C4-2B (cell line): ENCODE measurements around the gene UBL4A.

Source experiments
- H3K27ac ChIP-seq: fragments of 450-650 bp; 2 replicates; pipeline ENCODE4 v1.5.1; 2017
- CTCF ChIP-seq: fragments of 450-650 bp; conservative IDR thresholded peaks from 2 replicates; pipeline ENCODE4 v1.5.1; 2017; ENCODE audit warnings: mild to moderate bottlenecking
- ZFX ChIP-seq: fragments of 450-650 bp; IDR thresholded peaks from 2 replicates; pipeline ENCODE4 v1.6.1; 2017

Gene UBL4A

GRCh38 chrX:154458954-154459778 lies 27.2 kb downstream of the UBL4A start:
- H3K27ac ChIP-seq: peak overlapping the region; percentile 69; the same call in 1 of the 2 replicates
- TF ChIP-seq ZFX (no peak), CTCF (no peak)

- peak within 1 kb of the TSS; percentile 69 for H3K27ac ChIP-seq
- TF ChIP-seq ZFX (no peak), CTCF (no peak)
Observed at GRCh38 chrX:154458116-154458953, 28.1 kb downstream of the UBL4A start, which contains the start of gene PLXNA3. Gene PLXNA3 (plus strand): TSS chrX:154458281. CDS start chrX:154460184, 1,903 bp downstream.

DNA sequence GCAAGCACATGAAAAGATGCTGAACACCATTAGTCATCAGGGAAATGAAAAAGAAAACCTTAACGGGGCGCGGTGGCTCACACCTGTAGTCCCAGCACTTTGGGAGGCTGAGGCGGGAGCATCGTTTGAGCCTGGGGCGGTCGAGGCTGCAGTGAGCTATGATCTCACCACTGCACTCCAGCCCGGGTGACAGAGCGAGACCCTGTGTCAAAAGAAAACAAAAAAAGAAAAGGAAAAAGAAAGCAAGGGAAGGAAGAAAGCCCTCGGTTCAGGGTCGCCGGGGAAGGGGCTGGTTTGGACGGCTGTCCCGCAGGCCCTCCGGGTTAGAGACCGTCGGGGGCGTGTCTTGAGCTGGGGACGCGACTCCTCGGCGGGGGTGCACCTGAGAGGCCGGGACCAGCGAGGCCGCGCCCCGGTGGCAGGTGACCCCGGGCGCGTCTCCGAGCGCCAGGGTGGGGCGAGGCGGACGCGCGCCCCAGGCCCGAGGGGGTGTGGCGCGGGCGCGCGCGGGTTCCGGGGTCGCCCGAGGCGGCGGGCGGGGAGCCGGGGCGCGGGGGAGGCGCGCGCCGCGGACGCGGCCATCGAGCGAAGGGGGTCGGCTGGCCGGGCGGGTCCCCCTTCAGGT lies 28.8 kb downstream of the UBL4A start:
- H3K27ac ChIP-seq: peak overlapping the region; percentile 69
- no peak for TF ChIP-seq ZFX
- TF ChIP-seq CTCF: no peak

DNA sequence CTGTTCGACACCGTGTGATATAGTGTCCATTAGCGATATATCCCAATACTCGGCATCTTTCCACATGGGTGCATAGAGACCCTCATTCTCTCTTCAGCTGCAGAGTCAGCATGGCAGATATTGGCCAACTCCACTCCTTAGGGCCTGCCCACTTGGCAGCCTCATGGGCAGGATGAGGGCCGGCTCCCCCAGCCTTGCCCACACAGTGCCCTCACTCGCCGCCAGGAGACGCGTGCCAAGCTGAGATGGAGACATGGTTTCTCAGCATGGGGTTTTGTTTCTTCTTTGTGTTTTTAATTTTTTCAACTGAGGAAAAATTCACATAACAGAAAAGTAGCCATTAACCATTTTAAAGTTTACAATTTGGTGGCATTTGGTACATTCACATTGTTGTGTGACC lies 33.6 kb downstream of the UBL4A start:
- no peak for TF ChIP-seq CTCF
- TF ChIP-seq ZFX: no peak

GRCh38 chrX:154450312-154450711 lies 36.1 kb downstream of the UBL4A start:
- no peak for TF ChIP-seq ZFX
- no peak for TF ChIP-seq CTCF
- no peak overlapping the region for H3K27ac ChIP-seq

More for the DNA sequence above, 33.6 kb downstream of the UBL4A start:
- no peak overlapping the region for H3K27ac ChIP-seq

GRCh38 chrX:154449618-154450017 lies 36.8 kb downstream of the UBL4A start:
- TF ChIP-seq ZFX (no peak), CTCF (no peak)
- H3K27ac ChIP-seq: no peak overlapping the region
